Keratinocyte (primary cell): Measurements from ENCODE around the gene PKD2.

Source experiments
- CTCF ChIP-seq, 3 experiments: IDR thresholded peaks in 1 of 3; conservative IDR thresholded peaks in 1 of 3; optimal IDR thresholded peaks in 1 of 3; 2 replicates in 2 of 3; 3 replicates in 1 of 3; pipeline versions ENCODE3 to v1.5.1; 2011; ENCODE audit warnings: low read length in 3 of 3, mild to moderate bottlenecking in 3 of 3, moderate library complexity in 2 of 3, control low read depth in 1 of 3, inconsistent platforms in 1 of 3; ENCODE audit not compliant: insufficient read depth in 2 of 3; ENCODE audit errors: extremely low read depth in 1 of 3
- EZH2 ChIP-seq: IDR thresholded peaks from one replicate; pipeline ENCODE4 v1.6.1; 2012; ENCODE audit warnings: inconsistent platforms, mild to moderate bottlenecking, low read length, moderate library complexity

- TF ChIP-seq CTCF (optimal IDR thresholded peaks at IDR 0.05 in 1 of 3, IDR thresholded peaks at IDR 0.05 in 1 of 3, conservative IDR thresholded peaks at IDR 0.05 in 1 of 3; ENCODE audit: extremely low read depth in 1 of 3, insufficient read depth in 2 of 3, low read length in 3 of 3) = no peak
- TF ChIP-seq EZH2 = no peak
Observed at GRCh38 chr4:88090898-88091297, 83.5 kb downstream of the PKD2 start.
